Type B pancreatic cell (in vitro differentiated cells): ENCODE results near the gene SART1. TPM values are rescaled to one million over a fixed set of nuclear protein-coding genes. Genes with fewer than 3 reads are reported as not detected.
"Not testable (repeated sequence)": the region's sequence is repeated elsewhere in the genome, so short reads cannot be mapped to it uniquely, and the experiment has no call there.

ENCODE experiments used
- DNase-seq: peaks from one replicate; pipeline ENCODE4 v3.0.0; 2021; ENCODE audit warnings: mixed read lengths; ENCODE audit not compliant: unreplicated experiment; ENCODE audit errors: extremely low spot score
- H3K27ac Mint-ChIP-seq: 2 replicates; pipeline ENCODE4 v1.8.0; 2021; ENCODE audit warnings: mild to moderate bottlenecking, mixed read lengths
- H3K27me3 Mint-ChIP-seq: 2 replicates; pipeline ENCODE4 v1.8.0; 2021; ENCODE audit warnings: mixed read lengths
- H3K36me3 Mint-ChIP-seq: 2 replicates; pipeline ENCODE4 v1.8.0; 2021; ENCODE audit warnings: mixed read lengths
- H3K4me1 Mint-ChIP-seq: one replicate; pipeline ENCODE4 v1.8.0; 2021; ENCODE audit warnings: mixed read lengths; ENCODE audit not compliant: unreplicated experiment
- H3K4me3 Mint-ChIP-seq: 2 replicates; pipeline ENCODE4 v1.8.0; 2021; ENCODE audit warnings: mild to moderate bottlenecking, mixed read lengths
- H3K9me3 Mint-ChIP-seq: 2 replicates; pipeline ENCODE4 v1.8.0; 2021; ENCODE audit warnings: mixed read lengths
- CTCF ChIP-seq: fragments of 200-600 bp; sonication (generic); conservative IDR thresholded peaks from 2 replicates; pipeline ENCODE4 v1.5.0; 2021; ENCODE audit warnings: antibody characterized with exemption, mild to moderate bottlenecking
- total RNA-seq: library from RNA; stranded (reverse); gene quantifications from 2 replicates; pipeline ENCODE4 v1.2.1, GENCODE V29; 2021; ENCODE audit warnings: low replicate concordance

Gene SART1
- total RNA-seq, 1 donor from 2014 or later, result 46.0 TPM

- Mint-ChIP-seq H3K27me3 (peaks cover 22% of the 10 kb centered on the region), H3K4me3 (no peak within 1 kb of the TSS), H3K4me1 (peaks cover 3% of the 10 kb centered on the region), H3K36me3 (no peaks in the 10 kb centered on the region), H3K27ac (no peak within 1 kb of the TSS), H3K9me3 (no peaks in the 10 kb centered on the region)
- DNase-seq, result no peak
- no peak for TF ChIP-seq CTCF
Observed at GRCh38 chr11:65945430-65945911, 16.1 kb upstream of the SART1 start, which contains the start of gene TSGA10IP. TSGA10IP (plus strand) TSS chr11:65945480; CDS start chr11:65945676, 196 bp downstream.

GRCh38 chr11:65945941-65946558 lies 15.5 kb upstream of the SART1 start:
- Mint-ChIP-seq H3K27ac (no peak overlapping the region), H3K4me3 (no peak overlapping the region), H3K4me1 (peaks cover 3% of the 10 kb centered on the region), H3K27me3 (peaks cover 22% of the 10 kb centered on the region), H3K9me3 (no peaks in the 10 kb centered on the region), H3K36me3 (no peaks in the 10 kb centered on the region)
- no peak for DNase-seq
- no peak for TF ChIP-seq CTCF

- no peak overlapping the region for H3K4me3 Mint-ChIP-seq
- no peaks in the 10 kb centered on the region for H3K9me3 Mint-ChIP-seq
- H3K4me1 Mint-ChIP-seq, result peaks cover 3% of the 10 kb centered on the region
- H3K36me3 Mint-ChIP-seq, result no peaks in the 10 kb centered on the region
- H3K27ac Mint-ChIP-seq, result no peak overlapping the region
- DNase-seq, result no peak
- peaks cover 18% of the 10 kb centered on the region for H3K27me3 Mint-ChIP-seq
- no peak for TF ChIP-seq CTCF
Observed at GRCh38 chr11:65946655-65947054, 14.9 kb upstream of the SART1 start.

GRCh38 chr11:65947133-65947532 lies 14.4 kb upstream of the SART1 start:
- Mint-ChIP-seq H3K36me3 (no peaks in the 10 kb centered on the region), H3K27ac (no peak overlapping the region)
- DNase-seq, result no peak

GRCh38 chr11:65947603-65948125 lies 13.9 kb upstream of the SART1 start:
- Mint-ChIP-seq H3K27ac (no peak overlapping the region), H3K36me3 (no peaks in the 10 kb centered on the region)

More at GRCh38 chr11:65947133-65947532, 14.4 kb upstream of the SART1 start:
- Mint-ChIP-seq H3K27me3 (peaks cover 16% of the 10 kb centered on the region), H3K9me3 (no peaks in the 10 kb centered on the region), H3K4me1 (peaks cover 3% of the 10 kb centered on the region), H3K4me3 (no peak overlapping the region)
- no peak for TF ChIP-seq CTCF

GRCh38 chr11:65950711-65951110 lies 10.8 kb upstream of the SART1 start:
- not testable (repeated sequence) for H3K4me1 Mint-ChIP-seq, H3K27ac Mint-ChIP-seq, DNase-seq, H3K4me3 Mint-ChIP-seq, H3K36me3 Mint-ChIP-seq, H3K9me3 Mint-ChIP-seq
- peaks cover 12% of the 10 kb centered on the region for H3K27me3 Mint-ChIP-seq

More at GRCh38 chr11:65947603-65948125, 13.9 kb upstream of the SART1 start:
- H3K4me3 Mint-ChIP-seq, result no peak overlapping the region
- peaks cover 3% of the 10 kb centered on the region for H3K4me1 Mint-ChIP-seq
- H3K9me3 Mint-ChIP-seq, result no peaks in the 10 kb centered on the region
- no peak for DNase-seq
- no peak for TF ChIP-seq CTCF
- H3K27me3 Mint-ChIP-seq, result peaks cover 12% of the 10 kb centered on the region

- H3K27ac Mint-ChIP-seq, H3K4me1 Mint-ChIP-seq, H3K9me3 Mint-ChIP-seq, DNase-seq, H3K36me3 Mint-ChIP-seq, H3K4me3 Mint-ChIP-seq: not testable (repeated sequence)
- peaks cover 12% of the 10 kb centered on the region for H3K27me3 Mint-ChIP-seq
Observed at GRCh38 chr11:65951641-65952040, 9.9 kb upstream of the SART1 start.
